ENCODE measurements around the gene ELFN2. TPM values are rescaled to one million over a fixed set of nuclear protein-coding genes. Genes with fewer than 3 reads are reported as not detected.

ELFN2 gene
- total RNA-seq, 1 experiment from 2014 or later = 4.0 TPM

DNA sequence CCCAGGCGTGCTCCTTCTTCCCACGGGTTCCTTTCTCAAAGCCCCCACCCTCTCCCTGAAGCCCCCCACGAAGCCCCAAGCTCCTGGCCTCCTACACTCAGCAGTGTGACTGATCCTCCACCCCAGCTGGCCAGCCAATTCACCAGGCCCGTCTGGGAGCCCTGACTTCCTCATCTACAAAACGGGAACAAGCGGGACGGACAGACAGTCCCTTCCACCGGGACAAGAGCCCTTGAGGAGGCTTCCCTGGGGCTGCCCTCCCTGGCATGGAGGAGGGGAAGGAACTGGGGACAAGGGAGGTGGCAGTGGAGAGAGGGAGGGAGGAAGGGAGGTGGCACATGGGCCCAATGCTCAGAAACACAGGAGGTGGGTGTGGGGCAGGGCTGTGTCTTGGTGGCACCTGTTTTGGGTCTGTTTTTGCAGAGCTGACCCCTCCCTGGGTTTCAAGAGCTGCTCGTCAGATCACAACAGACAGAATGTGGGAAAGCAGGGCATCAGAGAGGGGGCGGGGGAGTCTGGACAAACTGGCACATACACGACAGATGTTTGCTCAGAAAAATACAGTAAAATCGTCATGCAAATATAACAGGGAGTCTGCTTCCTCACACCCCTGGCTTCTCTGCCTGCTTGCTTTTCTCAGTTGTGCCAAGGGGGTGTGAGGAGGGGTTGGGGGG lies 56.8 kb downstream of the ELFN2 start:
- TF ChIP-seq, protein P1, sequence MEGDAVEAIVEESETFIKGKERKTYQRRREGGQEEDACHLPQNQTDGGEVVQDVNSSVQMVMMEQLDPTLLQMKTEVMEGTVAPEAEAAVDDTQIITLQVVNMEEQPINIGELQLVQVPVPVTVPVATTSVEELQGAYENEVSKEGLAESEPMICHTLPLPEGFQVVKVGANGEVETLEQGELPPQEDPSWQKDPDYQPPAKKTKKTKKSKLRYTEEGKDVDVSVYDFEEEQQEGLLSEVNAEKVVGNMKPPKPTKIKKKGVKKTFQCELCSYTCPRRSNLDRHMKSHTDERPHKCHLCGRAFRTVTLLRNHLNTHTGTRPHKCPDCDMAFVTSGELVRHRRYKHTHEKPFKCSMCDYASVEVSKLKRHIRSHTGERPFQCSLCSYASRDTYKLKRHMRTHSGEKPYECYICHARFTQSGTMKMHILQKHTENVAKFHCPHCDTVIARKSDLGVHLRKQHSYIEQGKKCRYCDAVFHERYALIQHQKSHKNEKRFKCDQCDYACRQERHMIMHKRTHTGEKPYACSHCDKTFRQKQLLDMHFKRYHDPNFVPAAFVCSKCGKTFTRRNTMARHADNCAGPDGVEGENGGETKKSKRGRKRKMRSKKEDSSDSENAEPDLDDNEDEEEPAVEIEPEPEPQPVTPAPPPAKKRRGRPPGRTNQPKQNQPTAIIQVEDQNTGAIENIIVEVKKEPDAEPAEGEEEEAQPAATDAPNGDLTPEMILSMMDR (IDR thresholded peaks at IDR 0.05; ENCODE audit: insufficient read depth in 1 of 2, low read depth in 1 of 2, low read length in 1 of 2, severe bottlenecking in 1 of 2, unreplicated experiment in 1 of 2) = no peak
- Histone ChIP-seq H3K36me3 (ENCODE audit: control insufficient read depth, insufficient read depth, low read length) (no peaks in the 10 kb centered on the region), H3K27me3 (replicated peaks; ENCODE audit: control insufficient read depth, insufficient read depth, low read length) (no peaks in the 10 kb centered on the region), H3K4me1 (no peaks in the 10 kb centered on the region), H3K9me3 (no peaks in the 10 kb centered on the region), H3K4me3 (ENCODE audit: low read depth, low read length) (no peak overlapping the region)
- Mint-ChIP-seq H3K27me3 (ENCODE audit: insufficient read depth, unreplicated experiment) (no peaks in the 10 kb centered on the region), H3K9me3 (ENCODE audit: unreplicated experiment) (no peaks in the 10 kb centered on the region), H3K36me3 (ENCODE audit: insufficient read depth, unreplicated experiment) (peaks cover 4% of the 10 kb centered on the region), H3K27ac (ENCODE audit: unreplicated experiment) (no peak overlapping the region), H3K4me1 (ENCODE audit: low read depth, unreplicated experiment) (no peaks in the 10 kb centered on the region), H3K4me3 (ENCODE audit: unreplicated experiment) (no peak overlapping the region)
- intact Hi-C loops (cut with micrococcal nuclease; ENCODE audit: unreplicated experiment) = no loop called here
- DNase-seq = no peak
- ChIA-PET POLR2A (no interaction called here), CTCF (no interaction called here)
- BruUV-seq (replicated peaks) = no TSS peak

DNA sequence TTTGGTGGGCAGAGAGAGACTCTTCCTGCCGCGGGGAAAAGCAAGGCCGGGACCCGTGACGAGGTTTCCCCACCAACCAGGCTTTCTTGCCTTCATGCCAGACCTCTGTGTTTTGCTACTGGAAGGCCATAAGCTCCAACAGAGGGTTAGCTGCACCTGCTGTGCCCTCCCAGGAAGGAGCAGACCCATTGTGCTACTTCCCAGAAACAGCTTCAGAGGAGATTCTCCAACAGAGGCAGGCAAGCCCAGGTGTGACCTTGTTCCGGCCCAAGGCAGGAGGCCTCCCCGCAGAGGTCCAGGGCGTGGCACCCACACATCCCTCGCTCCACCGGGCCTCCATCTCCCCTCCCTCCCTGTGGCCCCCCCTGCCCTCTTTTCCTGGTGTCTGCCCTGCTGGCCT lies 57.8 kb downstream of the ELFN2 start:
- no TSS peak for BruUV-seq (replicated peaks)
- no peaks in the 10 kb centered on the region for H3K4me1 ChIP-seq
- Mint-ChIP-seq H3K36me3 (ENCODE audit: insufficient read depth, unreplicated experiment) (peaks cover 4% of the 10 kb centered on the region), H3K9me3 (ENCODE audit: unreplicated experiment) (no peaks in the 10 kb centered on the region), H3K4me3 (ENCODE audit: unreplicated experiment) (no peak overlapping the region), H3K4me1 (ENCODE audit: low read depth, unreplicated experiment) (no peaks in the 10 kb centered on the region), H3K27ac (ENCODE audit: unreplicated experiment) (no peak overlapping the region), H3K27me3 (ENCODE audit: insufficient read depth, unreplicated experiment) (no peaks in the 10 kb centered on the region)
- ChIA-PET POLR2A (no interaction called here), CTCF (no interaction called here)
- TF ChIP-seq, protein P1 (IDR thresholded peaks at IDR 0.05; ENCODE audit: insufficient read depth in 1 of 2, low read depth in 1 of 2, low read length in 1 of 2, severe bottlenecking in 1 of 2, unreplicated experiment in 1 of 2) = no peak
- no peaks in the 10 kb centered on the region for H3K36me3 ChIP-seq (ENCODE audit: control insufficient read depth, insufficient read depth, low read length)
- H3K4me3 ChIP-seq (ENCODE audit: low read depth, low read length) = no peak overlapping the region
- intact Hi-C loops (cut with micrococcal nuclease; ENCODE audit: unreplicated experiment) = no loop called here
- no peak for DNase-seq
- no peaks in the 10 kb centered on the region for H3K27me3 ChIP-seq (replicated peaks; ENCODE audit: control insufficient read depth, insufficient read depth, low read length)
- H3K9me3 ChIP-seq = no peaks in the 10 kb centered on the region

DNA sequence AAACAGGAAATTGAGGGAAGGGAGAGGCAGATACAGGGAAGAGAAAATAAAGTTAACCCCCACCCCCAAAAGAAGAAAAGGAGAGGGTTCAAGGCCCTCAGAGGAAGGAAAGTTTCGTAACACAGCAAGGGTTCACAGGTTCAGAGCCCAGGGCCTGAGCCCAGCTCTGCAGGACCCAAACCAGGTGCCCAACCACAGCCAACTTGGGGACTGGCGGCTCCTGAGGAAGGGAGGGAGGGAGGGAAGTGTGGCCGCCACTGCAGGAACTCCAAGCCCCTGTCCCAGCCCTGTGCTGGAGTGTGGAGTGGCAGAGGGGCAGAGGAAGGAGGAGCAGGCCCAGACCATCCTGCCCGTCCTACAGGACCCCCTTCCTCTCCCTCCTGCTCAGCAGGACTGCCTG lies 59.2 kb downstream of the ELFN2 start:
- H3K4me3 ChIP-seq (ENCODE audit: low read depth, low read length) = no peak overlapping the region
- TF ChIP-seq, protein P1 (IDR thresholded peaks at IDR 0.05; ENCODE audit: insufficient read depth in 1 of 2, low read depth in 1 of 2, low read length in 1 of 2, severe bottlenecking in 1 of 2, unreplicated experiment in 1 of 2) = no peak
- no peaks in the 10 kb centered on the region for H3K4me1 Mint-ChIP-seq (ENCODE audit: low read depth, unreplicated experiment)
- H3K27ac Mint-ChIP-seq (ENCODE audit: unreplicated experiment) = no peak overlapping the region
- no peaks in the 10 kb centered on the region for H3K4me1 ChIP-seq
- no peaks in the 10 kb centered on the region for H3K27me3 Mint-ChIP-seq (ENCODE audit: insufficient read depth, unreplicated experiment)
- ChIA-PET CTCF (no interaction called here), POLR2A (interaction anchor here (0.7 kb wide), 1 partner anchor 496 kb away, joined by 4 read pairs; no protein-coding TSS in a partner anchor)
- peaks cover 4% of the 10 kb centered on the region for H3K36me3 Mint-ChIP-seq (ENCODE audit: insufficient read depth, unreplicated experiment)
- no peaks in the 10 kb centered on the region for H3K9me3 Mint-ChIP-seq (ENCODE audit: unreplicated experiment)
- no peaks in the 10 kb centered on the region for H3K27me3 ChIP-seq (replicated peaks; ENCODE audit: control insufficient read depth, insufficient read depth, low read length)
- no peak overlapping the region for H3K4me3 Mint-ChIP-seq (ENCODE audit: unreplicated experiment)
- H3K9me3 ChIP-seq = no peaks in the 10 kb centered on the region
- H3K36me3 ChIP-seq (ENCODE audit: control insufficient read depth, insufficient read depth, low read length) = no peaks in the 10 kb centered on the region
- intact Hi-C loops (cut with micrococcal nuclease; ENCODE audit: unreplicated experiment) = no loop called here
- BruUV-seq (replicated peaks) = no TSS peak
- DNase-seq = no peak

Measured in Caco-2 (cell line).